GM23338 (cell line): ENCODE data around the gene CALCR. TPM values are rescaled to one million over a fixed set of nuclear protein-coding genes. Genes with fewer than 3 reads are reported as not detected.

Source experiments
- ATAC-seq: fragments of 200-7000 bp; cut with Tn5 transposase; 3 replicates; pipeline ENCODE4 v1.9.1; 2020
- DNase-seq: peaks from one replicate; pipeline ENCODE4 v3.0.0-alpha.2; 2015; ENCODE audit warnings: low spot score
- H2AFZ ChIP-seq: fragments of 200-600 bp; sonication (generic); 2 replicates; pipeline ENCODE4 v1.8.0; 2016; ENCODE audit warnings: antibody characterized with exemption, mild to moderate bottlenecking, moderate library complexity
- H3F3A ChIP-seq: fragments of 200-600 bp; sonication (generic); replicated peaks from 2 replicates; pipeline ENCODE4 v1.8.0; 2017; ENCODE audit warnings: antibody characterized with exemption, mixed run types, low read depth
- H3K27ac ChIP-seq: fragments of 200-600 bp; sonication (generic); 2 replicates; pipeline ENCODE4 v1.6.1; 2016; ENCODE audit warnings: low read depth
- H3K27me3 ChIP-seq: fragments of 200-600 bp; sonication (generic); 2 replicates; pipeline ENCODE4 v1.8.0; 2016; ENCODE audit warnings: mild to moderate bottlenecking, mixed run types, moderate library complexity; ENCODE audit not compliant: insufficient read depth
- H3K36me3 ChIP-seq: fragments of 200-600 bp; sonication (generic); 2 replicates; pipeline ENCODE4 v1.8.0; 2016; ENCODE audit warnings: mild to moderate bottlenecking; ENCODE audit not compliant: insufficient read depth
- H3K4me1 ChIP-seq: fragments of 200-600 bp; sonication (generic); 2 replicates; pipeline ENCODE4 v1.8.0; 2016; ENCODE audit warnings: mild to moderate bottlenecking, moderate library complexity; ENCODE audit not compliant: insufficient read depth
- H3K4me2 ChIP-seq: fragments of 200-600 bp; sonication (generic); 2 replicates; pipeline ENCODE4 v1.7.1; 2017; ENCODE audit warnings: mixed run types
- H3K4me3 ChIP-seq: fragments of 200-600 bp; sonication (generic); 2 replicates; pipeline ENCODE4 v1.6.1; 2016; ENCODE audit warnings: mixed run types
- H3K79me2 ChIP-seq: fragments of 200-600 bp; sonication (generic); replicated peaks from 2 replicates; pipeline ENCODE4 v1.8.0; 2017; ENCODE audit warnings: mild to moderate bottlenecking; ENCODE audit not compliant: insufficient read depth
- H3K9me2 ChIP-seq: fragments of 200-600 bp; sonication (generic); 2 replicates; pipeline ENCODE4 v1.8.0; 2017; ENCODE audit not compliant: insufficient read depth
- H4K20me1 ChIP-seq: fragments of 200-600 bp; sonication (generic); replicated peaks from 2 replicates; pipeline ENCODE4 v1.8.0; 2017; ENCODE audit warnings: mild to moderate bottlenecking; ENCODE audit not compliant: insufficient read depth
- H3K27ac Mint-ChIP-seq: 2 replicates; pipeline ENCODE4 v1.8.0; 2020; ENCODE audit warnings: inconsistent platforms, mild to moderate bottlenecking, moderate library complexity, mixed read lengths
- H3K27me3 Mint-ChIP-seq: 3 replicates; pipeline ENCODE4 v1.8.0; 2022; ENCODE audit warnings: low read depth, mild to moderate bottlenecking, moderate library complexity, mixed read lengths, inconsistent platforms; ENCODE audit not compliant: insufficient read depth, poor library complexity
- H3K36me3 Mint-ChIP-seq: 3 replicates; pipeline ENCODE4 v1.8.0; 2021; ENCODE audit warnings: low read depth, mild to moderate bottlenecking, inconsistent platforms, moderate library complexity, mixed read lengths
- H3K4me1 Mint-ChIP-seq: 3 replicates; pipeline ENCODE4 v1.8.0; 2020; ENCODE audit warnings: mild to moderate bottlenecking, inconsistent platforms, mixed read lengths
- H3K4me3 Mint-ChIP-seq: 3 replicates; pipeline ENCODE4 v1.8.0; 2021; ENCODE audit warnings: moderate library complexity, mild to moderate bottlenecking, inconsistent platforms, mixed read lengths
- H3K9me3 Mint-ChIP-seq: 3 replicates; pipeline ENCODE4 v1.8.0; 2020; ENCODE audit warnings: moderate library complexity, mild to moderate bottlenecking, inconsistent platforms, mixed read lengths
- CREB1 ChIP-seq: fragments of 250-450 bp; sonication (Bioruptor Pico); IDR thresholded peaks from 2 replicates; pipeline ENCODE4 v1.5.0; 2020; ENCODE audit warnings: low read depth, mild to moderate bottlenecking, moderate library complexity
- EZH2 ChIP-seq: fragments of 200-600 bp; sonication (generic); IDR thresholded peaks from one replicate; pipeline ENCODE4 v1.8.0; 2017; ENCODE audit warnings: antibody characterized with exemption, mild to moderate bottlenecking, low read depth; ENCODE audit not compliant: unreplicated experiment
- EZH2phosphoT487 ChIP-seq: fragments of 200-600 bp; sonication (generic); IDR thresholded peaks from one replicate; pipeline ENCODE4 v1.8.1; 2018; ENCODE audit warnings: antibody characterized with exemption; ENCODE audit not compliant: unreplicated experiment
- STAT1 ChIP-seq: IDR thresholded peaks from one replicate; pipeline ENCODE4 v1.6.1; 2016; ENCODE audit warnings: antibody characterized with exemption; ENCODE audit not compliant: unreplicated experiment
- ZNF114 ChIP-seq: fragments of 250-450 bp; sonication (Bioruptor Pico); IDR thresholded peaks from 2 replicates; pipeline ENCODE4 v1.5.0; 2020; ENCODE audit warnings: mild to moderate bottlenecking, moderate library complexity
- ZNF331 ChIP-seq: fragments of 250-450 bp; sonication (Bioruptor Pico); IDR thresholded peaks from 2 replicates; pipeline ENCODE4 v1.5.0; 2020; ENCODE audit warnings: low read depth, mild to moderate bottlenecking, moderate library complexity
- polyA plus RNA-seq: library from polyadenylated mRNA; unstranded; fragments of >200 nt; fragmentation: Nextera tagmentation; extraction: Ambion mirVana; gene quantifications from 2 replicates; pipeline ENCODE4 v1.2.1, GENCODE V29; 2016
- total RNA-seq: library from RNA; depleted of rRNA; stranded (reverse); fragments of >200 nt; shearing (Covaris generic); gene quantifications from 2 replicates; pipeline ENCODE4 v1.2.3, GENCODE V29; 2014
- TF ChIP-seq, protein P1 (sequence below), 2 experiments: fragments of 200-600 bp in 1 of 2; sonication (generic) in 1 of 2; conservative IDR thresholded peaks; 2 replicates each; pipeline versions ENCODE4 v1.5.1 to v1.6.1; 2016 to 2017; ENCODE audit warnings: antibody characterized with exemption in 2 of 2, low read depth in 2 of 2, mild to moderate bottlenecking in 2 of 2, moderate library complexity in 1 of 2
- TF ChIP-seq, protein P2 (sequence below): IDR thresholded peaks from one replicate; pipeline ENCODE4 v1.6.1; 2018; ENCODE audit warnings: antibody characterized with exemption; ENCODE audit not compliant: unreplicated experiment
- TF ChIP-seq, protein P3 (sequence below): IDR thresholded peaks from 2 replicates; pipeline ENCODE4 v1.6.1; 2016; ENCODE audit warnings: antibody characterized with exemption
- TF ChIP-seq, protein P4 (sequence below): fragments of 250-450 bp; sonication (Bioruptor Pico); IDR thresholded peaks from 2 replicates; pipeline ENCODE4 v1.5.0; 2020; ENCODE audit warnings: mild to moderate bottlenecking, moderate library complexity

Gene CALCR
- total and polyA plus RNA-seq, 2 experiments from 2014 or later: 0.32 to 1.6 TPM

DNA sequence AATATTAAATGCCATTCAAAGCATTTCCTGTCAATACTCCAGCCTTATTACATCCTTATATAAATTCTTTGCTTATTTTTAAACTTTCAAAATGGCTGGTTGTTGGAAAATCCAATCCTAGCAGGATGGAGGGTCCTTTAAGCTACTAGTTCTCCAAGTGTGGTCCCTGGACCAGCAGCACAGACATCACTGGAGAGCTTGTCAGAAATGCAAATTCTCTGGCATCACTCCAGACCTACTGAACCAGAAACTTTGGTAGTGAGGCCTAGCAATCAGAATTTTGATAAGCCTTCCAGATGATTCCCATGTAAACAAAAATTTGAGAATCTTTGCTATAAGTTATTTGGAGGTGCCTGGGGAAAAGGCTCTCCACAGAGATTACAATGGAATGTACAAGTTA, 43.8 kb downstream of the CALCR start:
- no peaks in the 10 kb centered on the region for H3F3A ChIP-seq
- no peak overlapping the region for H3K27ac ChIP-seq
- H3K27me3 ChIP-seq: no peaks in the 10 kb centered on the region
- Mint-ChIP-seq H3K27me3 (no peaks in the 10 kb centered on the region), H3K9me3 (no peaks in the 10 kb centered on the region), H3K27ac (no peak overlapping the region), H3K4me3 (no peak overlapping the region), H3K36me3 (no peaks in the 10 kb centered on the region), H3K4me1 (no peaks in the 10 kb centered on the region; the same call in 2 of the 3 replicates)
- TF ChIP-seq, protein P1, sequence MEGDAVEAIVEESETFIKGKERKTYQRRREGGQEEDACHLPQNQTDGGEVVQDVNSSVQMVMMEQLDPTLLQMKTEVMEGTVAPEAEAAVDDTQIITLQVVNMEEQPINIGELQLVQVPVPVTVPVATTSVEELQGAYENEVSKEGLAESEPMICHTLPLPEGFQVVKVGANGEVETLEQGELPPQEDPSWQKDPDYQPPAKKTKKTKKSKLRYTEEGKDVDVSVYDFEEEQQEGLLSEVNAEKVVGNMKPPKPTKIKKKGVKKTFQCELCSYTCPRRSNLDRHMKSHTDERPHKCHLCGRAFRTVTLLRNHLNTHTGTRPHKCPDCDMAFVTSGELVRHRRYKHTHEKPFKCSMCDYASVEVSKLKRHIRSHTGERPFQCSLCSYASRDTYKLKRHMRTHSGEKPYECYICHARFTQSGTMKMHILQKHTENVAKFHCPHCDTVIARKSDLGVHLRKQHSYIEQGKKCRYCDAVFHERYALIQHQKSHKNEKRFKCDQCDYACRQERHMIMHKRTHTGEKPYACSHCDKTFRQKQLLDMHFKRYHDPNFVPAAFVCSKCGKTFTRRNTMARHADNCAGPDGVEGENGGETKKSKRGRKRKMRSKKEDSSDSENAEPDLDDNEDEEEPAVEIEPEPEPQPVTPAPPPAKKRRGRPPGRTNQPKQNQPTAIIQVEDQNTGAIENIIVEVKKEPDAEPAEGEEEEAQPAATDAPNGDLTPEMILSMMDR (conservative IDR thresholded peaks at IDR 0.05; ENCODE audit: low read depth in 2 of 2): no peak
- TF ChIP-seq STAT1 (no peak), EZH2 (no peak), ZNF331 (no peak), CREB1 (CRISPR knock-in tag) (no peak), ZNF114 (no peak), EZH2phosphoT487 (no peak)
- TF ChIP-seq, protein P2, sequence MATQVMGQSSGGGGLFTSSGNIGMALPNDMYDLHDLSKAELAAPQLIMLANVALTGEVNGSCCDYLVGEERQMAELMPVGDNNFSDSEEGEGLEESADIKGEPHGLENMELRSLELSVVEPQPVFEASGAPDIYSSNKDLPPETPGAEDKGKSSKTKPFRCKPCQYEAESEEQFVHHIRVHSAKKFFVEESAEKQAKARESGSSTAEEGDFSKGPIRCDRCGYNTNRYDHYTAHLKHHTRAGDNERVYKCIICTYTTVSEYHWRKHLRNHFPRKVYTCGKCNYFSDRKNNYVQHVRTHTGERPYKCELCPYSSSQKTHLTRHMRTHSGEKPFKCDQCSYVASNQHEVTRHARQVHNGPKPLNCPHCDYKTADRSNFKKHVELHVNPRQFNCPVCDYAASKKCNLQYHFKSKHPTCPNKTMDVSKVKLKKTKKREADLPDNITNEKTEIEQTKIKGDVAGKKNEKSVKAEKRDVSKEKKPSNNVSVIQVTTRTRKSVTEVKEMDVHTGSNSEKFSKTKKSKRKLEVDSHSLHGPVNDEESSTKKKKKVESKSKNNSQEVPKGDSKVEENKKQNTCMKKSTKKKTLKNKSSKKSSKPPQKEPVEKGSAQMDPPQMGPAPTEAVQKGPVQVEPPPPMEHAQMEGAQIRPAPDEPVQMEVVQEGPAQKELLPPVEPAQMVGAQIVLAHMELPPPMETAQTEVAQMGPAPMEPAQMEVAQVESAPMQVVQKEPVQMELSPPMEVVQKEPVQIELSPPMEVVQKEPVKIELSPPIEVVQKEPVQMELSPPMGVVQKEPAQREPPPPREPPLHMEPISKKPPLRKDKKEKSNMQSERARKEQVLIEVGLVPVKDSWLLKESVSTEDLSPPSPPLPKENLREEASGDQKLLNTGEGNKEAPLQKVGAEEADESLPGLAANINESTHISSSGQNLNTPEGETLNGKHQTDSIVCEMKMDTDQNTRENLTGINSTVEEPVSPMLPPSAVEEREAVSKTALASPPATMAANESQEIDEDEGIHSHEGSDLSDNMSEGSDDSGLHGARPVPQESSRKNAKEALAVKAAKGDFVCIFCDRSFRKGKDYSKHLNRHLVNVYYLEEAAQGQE: no peak
- TF ChIP-seq, protein P3, sequence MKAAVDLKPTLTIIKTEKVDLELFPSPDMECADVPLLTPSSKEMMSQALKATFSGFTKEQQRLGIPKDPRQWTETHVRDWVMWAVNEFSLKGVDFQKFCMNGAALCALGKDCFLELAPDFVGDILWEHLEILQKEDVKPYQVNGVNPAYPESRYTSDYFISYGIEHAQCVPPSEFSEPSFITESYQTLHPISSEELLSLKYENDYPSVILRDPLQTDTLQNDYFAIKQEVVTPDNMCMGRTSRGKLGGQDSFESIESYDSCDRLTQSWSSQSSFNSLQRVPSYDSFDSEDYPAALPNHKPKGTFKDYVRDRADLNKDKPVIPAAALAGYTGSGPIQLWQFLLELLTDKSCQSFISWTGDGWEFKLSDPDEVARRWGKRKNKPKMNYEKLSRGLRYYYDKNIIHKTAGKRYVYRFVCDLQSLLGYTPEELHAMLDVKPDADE: no peak
- TF ChIP-seq, protein P4, sequence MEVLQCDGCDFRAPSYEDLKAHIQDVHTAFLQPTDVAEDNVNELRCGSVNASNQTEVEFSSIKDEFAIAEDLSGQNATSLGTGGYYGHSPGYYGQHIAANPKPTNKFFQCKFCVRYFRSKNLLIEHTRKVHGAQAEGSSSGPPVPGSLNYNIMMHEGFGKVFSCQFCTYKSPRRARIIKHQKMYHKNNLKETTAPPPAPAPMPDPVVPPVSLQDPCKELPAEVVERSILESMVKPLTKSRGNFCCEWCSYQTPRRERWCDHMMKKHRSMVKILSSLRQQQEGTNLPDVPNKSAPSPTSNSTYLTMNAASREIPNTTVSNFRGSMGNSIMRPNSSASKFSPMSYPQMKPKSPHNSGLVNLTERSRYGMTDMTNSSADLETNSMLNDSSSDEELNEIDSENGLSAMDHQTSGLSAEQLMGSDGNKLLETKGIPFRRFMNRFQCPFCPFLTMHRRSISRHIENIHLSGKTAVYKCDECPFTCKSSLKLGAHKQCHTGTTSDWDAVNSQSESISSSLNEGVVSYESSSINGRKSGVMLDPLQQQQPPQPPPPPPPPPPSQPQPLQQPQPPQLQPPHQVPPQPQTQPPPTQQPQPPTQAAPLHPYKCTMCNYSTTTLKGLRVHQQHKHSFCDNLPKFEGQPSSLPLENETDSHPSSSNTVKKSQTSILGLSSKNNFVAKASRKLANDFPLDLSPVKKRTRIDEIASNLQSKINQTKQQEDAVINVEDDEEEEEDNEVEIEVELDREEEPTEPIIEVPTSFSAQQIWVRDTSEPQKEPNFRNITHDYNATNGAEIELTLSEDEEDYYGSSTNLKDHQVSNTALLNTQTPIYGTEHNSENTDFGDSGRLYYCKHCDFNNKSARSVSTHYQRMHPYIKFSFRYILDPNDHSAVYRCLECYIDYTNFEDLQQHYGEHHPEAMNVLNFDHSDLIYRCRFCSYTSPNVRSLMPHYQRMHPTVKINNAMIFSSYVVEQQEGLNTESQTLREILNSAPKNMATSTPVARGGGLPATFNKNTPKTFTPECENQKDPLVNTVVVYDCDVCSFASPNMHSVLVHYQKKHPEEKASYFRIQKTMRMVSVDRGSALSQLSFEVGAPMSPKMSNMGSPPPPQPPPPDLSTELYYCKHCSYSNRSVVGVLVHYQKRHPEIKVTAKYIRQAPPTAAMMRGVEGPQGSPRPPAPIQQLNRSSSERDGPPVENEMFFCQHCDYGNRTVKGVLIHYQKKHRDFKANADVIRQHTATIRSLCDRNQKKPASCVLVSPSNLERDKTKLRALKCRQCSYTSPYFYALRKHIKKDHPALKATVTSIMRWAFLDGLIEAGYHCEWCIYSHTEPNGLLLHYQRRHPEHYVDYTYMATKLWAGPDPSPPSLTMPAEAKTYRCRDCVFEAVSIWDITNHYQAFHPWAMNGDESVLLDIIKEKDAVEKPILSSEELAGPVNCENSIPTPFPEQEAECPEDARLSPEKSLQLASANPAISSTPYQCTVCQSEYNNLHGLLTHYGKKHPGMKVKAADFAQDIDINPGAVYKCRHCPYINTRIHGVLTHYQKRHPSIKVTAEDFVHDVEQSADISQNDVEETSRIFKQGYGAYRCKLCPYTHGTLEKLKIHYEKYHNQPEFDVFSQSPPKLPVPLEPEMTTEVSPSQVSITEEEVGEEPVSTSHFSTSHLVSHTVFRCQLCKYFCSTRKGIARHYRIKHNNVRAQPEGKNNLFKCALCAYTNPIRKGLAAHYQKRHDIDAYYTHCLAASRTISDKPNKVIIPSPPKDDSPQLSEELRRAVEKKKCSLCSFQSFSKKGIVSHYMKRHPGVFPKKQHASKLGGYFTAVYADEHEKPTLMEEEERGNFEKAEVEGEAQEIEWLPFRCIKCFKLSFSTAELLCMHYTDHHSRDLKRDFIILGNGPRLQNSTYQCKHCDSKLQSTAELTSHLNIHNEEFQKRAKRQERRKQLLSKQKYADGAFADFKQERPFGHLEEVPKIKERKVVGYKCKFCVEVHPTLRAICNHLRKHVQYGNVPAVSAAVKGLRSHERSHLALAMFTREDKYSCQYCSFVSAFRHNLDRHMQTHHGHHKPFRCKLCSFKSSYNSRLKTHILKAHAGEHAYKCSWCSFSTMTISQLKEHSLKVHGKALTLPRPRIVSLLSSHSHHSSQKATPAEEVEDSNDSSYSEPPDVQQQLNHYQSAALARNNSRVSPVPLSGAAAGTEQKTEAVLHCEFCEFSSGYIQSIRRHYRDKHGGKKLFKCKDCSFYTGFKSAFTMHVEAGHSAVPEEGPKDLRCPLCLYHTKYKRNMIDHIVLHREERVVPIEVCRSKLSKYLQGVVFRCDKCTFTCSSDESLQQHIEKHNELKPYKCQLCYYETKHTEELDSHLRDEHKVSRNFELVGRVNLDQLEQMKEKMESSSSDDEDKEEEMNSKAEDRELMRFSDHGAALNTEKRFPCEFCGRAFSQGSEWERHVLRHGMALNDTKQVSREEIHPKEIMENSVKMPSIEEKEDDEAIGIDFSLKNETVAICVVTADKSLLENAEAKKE (CRISPR knock-in tag): no peak
- H3K4me2 ChIP-seq: no peak overlapping the region
- ATAC-seq: no peak
- no peak overlapping the region for H3K4me3 ChIP-seq
- H3K4me1 ChIP-seq: no peaks in the 10 kb centered on the region
- no peaks in the 10 kb centered on the region for H3K36me3 ChIP-seq
- H3K79me2 ChIP-seq: no peaks in the 10 kb centered on the region
- H3K9me2 ChIP-seq: no peaks in the 10 kb centered on the region
- no peaks in the 10 kb centered on the region for H4K20me1 ChIP-seq
- DNase-seq: no peak
- H2AFZ ChIP-seq: no peak overlapping the region
